ENCODE measurements around the gene MTOR.

MTOR gene

GRCh38 chr1:11266268-11267074 lies 4.1 kb upstream of the MTOR start:
- no peak for FAIRE-seq
- DNase-seq (ENCODE audit: insufficient read length, low spot score), result no peak
- no peak for TF ChIP-seq PAX5 (IDR thresholded peaks at IDR 0.05; ENCODE audit: insufficient read depth, low read length, severe bottlenecking)
- no peak for TF ChIP-seq POU2F2 (IDR thresholded peaks at IDR 0.05; ENCODE audit: low read depth, low read length)
- TF ChIP-seq POLR2A (IDR thresholded peaks at IDR 0.05; ENCODE audit: low read depth, low read length), result no peak
- TF ChIP-seq TAF1 (IDR thresholded peaks at IDR 0.05; ENCODE audit: low read depth, low read length), result no peak
- TF ChIP-seq POLR2AphosphoS5 (IDR thresholded peaks at IDR 0.05; ENCODE audit: low read depth, low read length), result no peak
- no peak for TF ChIP-seq SPI1 (IDR thresholded peaks at IDR 0.05; ENCODE audit: low read depth, low read length)

GRCh38 chr1:11256299-11256698 lies 6.1 kb downstream of the MTOR start:
- DNase-seq (ENCODE audit: insufficient read length, low spot score) (no peak), FAIRE-seq (no peak)
- TF ChIP-seq SPI1 (IDR thresholded peaks at IDR 0.05; ENCODE audit: low read depth, low read length) (no peak), TAF1 (IDR thresholded peaks at IDR 0.05; ENCODE audit: low read depth, low read length) (no peak)

- TF ChIP-seq TAF1 (IDR thresholded peaks at IDR 0.05; ENCODE audit: low read depth, low read length) (no peak), PAX5 (IDR thresholded peaks at IDR 0.05; ENCODE audit: insufficient read depth, low read length, severe bottlenecking) (no peak), POLR2AphosphoS5 (IDR thresholded peaks at IDR 0.05; ENCODE audit: low read depth, low read length) (no peak), SPI1 (IDR thresholded peaks at IDR 0.05; ENCODE audit: low read depth, low read length) (no peak), POU2F2 (IDR thresholded peaks at IDR 0.05; ENCODE audit: low read depth, low read length) (no peak), POLR2A (IDR thresholded peaks at IDR 0.05; ENCODE audit: low read depth, low read length) (no peak)
- FAIRE-seq (no peak), DNase-seq (ENCODE audit: insufficient read length, low spot score) (no peak)
These were observed 9.1 kb downstream of the MTOR start for GRCh38 chr1:11253226-11253625.

GRCh38 chr1:11252538-11252937 lies 9.8 kb downstream of the MTOR start:
- no peak for DNase-seq (ENCODE audit: insufficient read length, low spot score)
- FAIRE-seq, result no peak
- no peak for TF ChIP-seq POU2F2 (IDR thresholded peaks at IDR 0.05; ENCODE audit: low read depth, low read length)
- TF ChIP-seq SPI1 (IDR thresholded peaks at IDR 0.05; ENCODE audit: low read depth, low read length), result no peak
- TF ChIP-seq TAF1 (IDR thresholded peaks at IDR 0.05; ENCODE audit: low read depth, low read length), result no peak

DNA sequence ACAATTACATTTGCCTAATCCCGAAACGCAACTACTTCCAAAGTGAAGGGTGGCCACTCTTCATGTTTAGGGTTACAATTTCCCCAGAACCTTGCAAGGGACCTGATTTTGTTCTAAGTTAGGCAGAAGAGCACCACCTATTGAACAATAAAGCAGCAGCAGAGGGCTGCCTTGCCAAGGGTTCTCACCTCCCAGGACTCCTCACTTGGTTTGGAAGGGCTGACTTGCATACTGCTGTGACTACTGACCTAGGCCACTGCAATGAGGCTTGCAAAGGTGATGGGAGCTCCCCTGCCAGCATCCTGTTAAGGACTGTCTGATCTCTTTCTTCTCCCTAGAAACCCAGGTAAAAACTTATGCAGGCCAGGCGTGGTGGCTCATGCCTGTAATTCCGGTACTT lies 14.2 kb downstream of the MTOR start:
- TF ChIP-seq PAX5 (IDR thresholded peaks at IDR 0.05; ENCODE audit: insufficient read depth, low read length, severe bottlenecking) (no peak), POLR2AphosphoS5 (IDR thresholded peaks at IDR 0.05; ENCODE audit: low read depth, low read length) (no peak), POU2F2 (IDR thresholded peaks at IDR 0.05; ENCODE audit: low read depth, low read length) (no peak), POLR2A (IDR thresholded peaks at IDR 0.05; ENCODE audit: low read depth, low read length) (no peak), TAF1 (IDR thresholded peaks at IDR 0.05; ENCODE audit: low read depth, low read length) (no peak), SPI1 (IDR thresholded peaks at IDR 0.05; ENCODE audit: low read depth, low read length) (no peak)
- FAIRE-seq, result no peak

GRCh38 chr1:11245904-11246719 lies 16.2 kb downstream of the MTOR start:
- FAIRE-seq (no peak), DNase-seq (ENCODE audit: insufficient read length, low spot score) (no peak)
- TF ChIP-seq POU2F2 (IDR thresholded peaks at IDR 0.05; ENCODE audit: low read depth, low read length) (no peak), PAX5 (IDR thresholded peaks at IDR 0.05; ENCODE audit: insufficient read depth, low read length, severe bottlenecking) (no peak), POLR2A (IDR thresholded peaks at IDR 0.05; ENCODE audit: low read depth, low read length) (no peak), TAF1 (IDR thresholded peaks at IDR 0.05; ENCODE audit: low read depth, low read length) (no peak), POLR2AphosphoS5 (IDR thresholded peaks at IDR 0.05; ENCODE audit: low read depth, low read length) (no peak), SPI1 (IDR thresholded peaks at IDR 0.05; ENCODE audit: low read depth, low read length) (no peak)

More for the DNA sequence above, 14.2 kb downstream of the MTOR start:
- no peak for DNase-seq (ENCODE audit: insufficient read length, low spot score)

GRCh38 chr1:11245248-11245647 lies 17.1 kb downstream of the MTOR start:
- DNase-seq (ENCODE audit: insufficient read length, low spot score), result no peak
- TF ChIP-seq SPI1 (IDR thresholded peaks at IDR 0.05; ENCODE audit: low read depth, low read length) (no peak), TAF1 (IDR thresholded peaks at IDR 0.05; ENCODE audit: low read depth, low read length) (no peak), PAX5 (IDR thresholded peaks at IDR 0.05; ENCODE audit: insufficient read depth, low read length, severe bottlenecking) (no peak), POU2F2 (IDR thresholded peaks at IDR 0.05; ENCODE audit: low read depth, low read length) (no peak), POLR2AphosphoS5 (IDR thresholded peaks at IDR 0.05; ENCODE audit: low read depth, low read length) (no peak), POLR2A (IDR thresholded peaks at IDR 0.05; ENCODE audit: low read depth, low read length) (no peak)
- FAIRE-seq, result no peak

DNA sequence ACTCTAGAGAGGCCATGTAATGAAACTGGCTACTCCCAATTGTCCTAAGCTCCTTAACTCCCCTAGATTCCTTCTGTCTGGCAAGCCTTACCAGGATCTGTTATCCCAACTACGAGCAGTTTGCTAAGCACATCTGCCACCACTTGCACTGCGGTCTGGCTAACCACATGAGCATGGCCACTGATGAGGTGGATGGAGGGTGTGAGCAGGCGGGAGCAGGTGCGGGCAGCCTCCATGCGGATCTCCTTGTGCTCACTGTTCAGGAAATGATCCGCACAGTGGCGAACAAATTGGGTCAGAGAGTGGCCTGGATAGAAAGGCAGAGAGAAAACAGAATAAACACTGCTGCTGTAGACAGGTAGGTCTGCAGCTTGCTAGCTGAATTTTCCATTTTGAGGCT lies 24.0 kb downstream of the MTOR start:
- TF ChIP-seq TAF1 (IDR thresholded peaks at IDR 0.05; ENCODE audit: low read depth, low read length) (no peak), PAX5 (IDR thresholded peaks at IDR 0.05; ENCODE audit: insufficient read depth, low read length, severe bottlenecking) (no peak), POLR2A (IDR thresholded peaks at IDR 0.05; ENCODE audit: low read depth, low read length) (no peak), POU2F2 (IDR thresholded peaks at IDR 0.05; ENCODE audit: low read depth, low read length) (no peak), POLR2AphosphoS5 (IDR thresholded peaks at IDR 0.05; ENCODE audit: low read depth, low read length) (no peak), SPI1 (IDR thresholded peaks at IDR 0.05; ENCODE audit: low read depth, low read length) (no peak)
- FAIRE-seq (no peak), DNase-seq (ENCODE audit: insufficient read length, low spot score) (no peak)

- DNase-seq (ENCODE audit: insufficient read length, low spot score) (no peak), FAIRE-seq (no peak)
- TF ChIP-seq POLR2A (IDR thresholded peaks at IDR 0.05; ENCODE audit: low read depth, low read length) (no peak), PAX5 (IDR thresholded peaks at IDR 0.05; ENCODE audit: insufficient read depth, low read length, severe bottlenecking) (no peak), POU2F2 (IDR thresholded peaks at IDR 0.05; ENCODE audit: low read depth, low read length) (no peak), TAF1 (IDR thresholded peaks at IDR 0.05; ENCODE audit: low read depth, low read length) (no peak), POLR2AphosphoS5 (IDR thresholded peaks at IDR 0.05; ENCODE audit: low read depth, low read length) (no peak), SPI1 (IDR thresholded peaks at IDR 0.05; ENCODE audit: low read depth, low read length) (no peak)
These were observed 25.0 kb downstream of the MTOR start for GRCh38 chr1:11237356-11237755.
